HG02610 (cell line): Measurements from ENCODE around the gene CENPF.
A peak's percentile ranks its signal among the peaks of the same experiment; 100 is the strongest.

Source experiments
- ATAC-seq: cut with Tn5 transposase; IDR thresholded peaks from one replicate; pipeline ENCODE4 v1.9.1; 2021; ENCODE audit warnings: mild to moderate bottlenecking, moderate library complexity; ENCODE audit not compliant: unreplicated experiment

The CENPF gene

GRCh38 chr1:214615109-214615508, 12.1 kb downstream of the CENPF start:
- ATAC-seq: no peak

GRCh38 chr1:214615871-214616270, 12.9 kb downstream of the CENPF start:
- no peak for ATAC-seq

GRCh38 chr1:214617246-214617645, 14.3 kb downstream of the CENPF start:
- no peak for ATAC-seq

- no peak for ATAC-seq
These were observed 14.8 kb downstream of the CENPF start for GRCh38 chr1:214617843-214618242.

GRCh38 chr1:214621236-214621635, 18.2 kb downstream of the CENPF start:
- ATAC-seq: no peak

- peak; percentile 74 for ATAC-seq
These were observed 20.4 kb downstream of the CENPF start for GRCh38 chr1:214623430-214623829.

GRCh38 chr1:214632091-214632490, 29.1 kb downstream of the CENPF start:
- ATAC-seq: no peak

- no peak for ATAC-seq
These were observed 30.7 kb downstream of the CENPF start for GRCh38 chr1:214633686-214634085.

GRCh38 chr1:214634267-214634666, 31.3 kb downstream of the CENPF start:
- ATAC-seq: no peak

- ATAC-seq: no peak
These were observed 32.1 kb downstream of the CENPF start for GRCh38 chr1:214635086-214635485.

GRCh38 chr1:214635506-214635905, 32.5 kb downstream of the CENPF start:
- no peak for ATAC-seq

- no peak for ATAC-seq
These were observed 33.4 kb downstream of the CENPF start for GRCh38 chr1:214636436-214636835.

- ATAC-seq: no peak
These were observed 34.1 kb downstream of the CENPF start for GRCh38 chr1:214637125-214637524.

- ATAC-seq: no peak
These were observed 34.9 kb downstream of the CENPF start for GRCh38 chr1:214637722-214638458.

GRCh38 chr1:214638459-214638807, 35.4 kb downstream of the CENPF start:
- no peak for ATAC-seq

- no peak for ATAC-seq
These were observed 36.0 kb downstream of the CENPF start for GRCh38 chr1:214638997-214639396.

- no peak for ATAC-seq
These were observed 37.6 kb downstream of the CENPF start for GRCh38 chr1:214640431-214641213.

GRCh38 chr1:214641214-214641895, 38.4 kb downstream of the CENPF start:
- ATAC-seq: no peak

- no peak for ATAC-seq
These were observed 40.0 kb downstream of the CENPF start for GRCh38 chr1:214643030-214643429.

- no peak for ATAC-seq
These were observed 42.7 kb downstream of the CENPF start for GRCh38 chr1:214645712-214646111.

- ATAC-seq: no peak
These were observed 45.8 kb downstream of the CENPF start for GRCh38 chr1:214648801-214649200.

- no peak for ATAC-seq
These were observed 46.6 kb downstream of the CENPF start for GRCh38 chr1:214649607-214650006.
